Endodermal cell (in vitro differentiated cells): ENCODE data around the gene NUDT13. TPM values are rescaled to one million over a fixed set of nuclear protein-coding genes. Genes with fewer than 3 reads are reported as not detected.
A peak's percentile ranks its signal among the peaks of the same experiment; 100 is the strongest.

Experiments used
- DNase-seq: peaks from one replicate; pipeline ENCODE4 v3.0.0-alpha.2; 2017
- H3K27ac ChIP-seq: 2 replicates; pipeline ENCODE4 v1.5.1; 2013; ENCODE audit warnings: mild to moderate bottlenecking, low read depth, low read length, moderate library complexity
- H3K27me3 ChIP-seq: 2 replicates; pipeline ENCODE4 v1.6.1; 2013; ENCODE audit warnings: mild to moderate bottlenecking, low read length, moderate library complexity; ENCODE audit not compliant: insufficient read depth, control insufficient read depth, poor library complexity, severe bottlenecking
- H3K36me3 ChIP-seq: 2 replicates; pipeline ENCODE4 v1.7.0; 2013; ENCODE audit warnings: mild to moderate bottlenecking, low read length, moderate library complexity; ENCODE audit not compliant: control insufficient read depth, insufficient read depth
- H3K4me1 ChIP-seq: one replicate; pipeline ENCODE4 v1.7.0; 2013; ENCODE audit warnings: low read length; ENCODE audit not compliant: control insufficient read depth, insufficient read depth
- H3K4me3 ChIP-seq: 2 replicates; pipeline ENCODE4 v1.5.1; 2013; ENCODE audit warnings: mild to moderate bottlenecking, low read length, moderate library complexity
- H3K9ac ChIP-seq: 2 replicates; pipeline ENCODE4 v1.6.1; 2013; ENCODE audit warnings: mild to moderate bottlenecking, low read length, moderate library complexity; ENCODE audit not compliant: poor library complexity, severe bottlenecking; ENCODE audit errors: extremely low read depth
- H3K9me3 ChIP-seq: 2 replicates; pipeline ENCODE4 v1.6.1; 2013; ENCODE audit warnings: mild to moderate bottlenecking, low read length, moderate library complexity; ENCODE audit not compliant: control insufficient read depth
- H3K27ac Mint-ChIP-seq: 2 replicates; pipeline ENCODE4 v1.8.0; 2020; ENCODE audit warnings: mixed read lengths
- H3K27me3 Mint-ChIP-seq: 2 replicates; pipeline ENCODE4 v1.8.0; 2021; ENCODE audit warnings: mild to moderate bottlenecking, mixed read lengths; ENCODE audit not compliant: insufficient read depth
- H3K36me3 Mint-ChIP-seq: 2 replicates; pipeline ENCODE4 v1.8.0; 2020; ENCODE audit warnings: low read depth, mixed read lengths
- H3K4me1 Mint-ChIP-seq: 2 replicates; pipeline ENCODE4 v1.8.0; 2020; ENCODE audit warnings: mixed read lengths
- H3K4me3 Mint-ChIP-seq: 2 replicates; pipeline ENCODE4 v1.8.0; 2020; ENCODE audit warnings: mild to moderate bottlenecking, moderate library complexity, mixed read lengths
- H3K9me3 Mint-ChIP-seq: 2 replicates; pipeline ENCODE4 v1.8.0; 2020; ENCODE audit warnings: mild to moderate bottlenecking, mixed read lengths
- CTCF ChIP-seq: fragments of 200-600 bp; sonication (generic); conservative IDR thresholded peaks from 2 replicates; pipeline ENCODE4 v1.5.0; 2021; ENCODE audit warnings: antibody characterized with exemption, mild to moderate bottlenecking
- WGBS, 2 experiments: methylation state at CpG; one replicate each; pipeline versions ENCODE4 v1.1.5 to v1.1.7; 2013; ENCODE audit warnings: missing lambda C conversion rate in 2 of 2, mixed read lengths in 1 of 2; ENCODE audit not compliant: insufficient coverage in 1 of 2, insufficient read length in 1 of 2; 5-methylcytosine and 5-hydroxymethylcytosine counted together
- total RNA-seq, 2 donors: library from RNA; stranded (reverse); fragmentation: NEBNext Ultra II Directional in 1 of 2; extraction: Animal tissue kit (Norgen Biotek cat#: 25700) in 1 of 2; gene quantifications; 2 replicates in 1 of 2; 3 replicates in 1 of 2; pipeline ENCODE4 v1.2.1, GENCODE V29; 2021

The NUDT13 gene
- total RNA-seq, 2 donors from 2014 or later: 3.3 to 3.9 TPM

- H3K4me1 ChIP-seq: no peaks in the 10 kb centered on the region
- H3K9me3 ChIP-seq: no peaks in the 10 kb centered on the region
- Mint-ChIP-seq H3K36me3 (no peaks in the 10 kb centered on the region), H3K4me3 (peak overlapping the region; percentile 95), H3K4me1 (peaks cover 15% of the 10 kb centered on the region), H3K9me3 (no peaks in the 10 kb centered on the region), H3K27ac (peak overlapping the region; percentile 87), H3K27me3 (no peaks in the 10 kb centered on the region)
- WGBS, 2 experiments: 0% methylated on average over 8 to 12 of the region's 14 CpGs
- peak overlapping the region; percentile 98 for H3K4me3 ChIP-seq
- peak overlapping the region; percentile 92 for H3K9ac ChIP-seq
- H3K36me3 ChIP-seq: no peaks in the 10 kb centered on the region
- peak; percentile 66 for DNase-seq
- no peaks in the 10 kb centered on the region for H3K27me3 ChIP-seq
- H3K27ac ChIP-seq: peak overlapping the region; percentile 63
- no peak for TF ChIP-seq CTCF
Observed at GRCh38 chr10:73095481-73096021, 14.7 kb upstream of the NUDT13 start.

- peak; percentile 88 for DNase-seq
- H3K9me3 Mint-ChIP-seq: no peaks in the 10 kb centered on the region
- peak overlapping the region; percentile 87 for H3K27ac Mint-ChIP-seq
- H3K9me3 ChIP-seq: no peaks in the 10 kb centered on the region
- H3K4me3 ChIP-seq: peak overlapping the region; percentile 98
- no peaks in the 10 kb centered on the region for H3K27me3 Mint-ChIP-seq
- TF ChIP-seq CTCF: no peak
- peak overlapping the region; percentile 95 for H3K4me3 Mint-ChIP-seq
- H3K27ac ChIP-seq: peak overlapping the region; percentile 81
- H3K36me3 Mint-ChIP-seq: no peaks in the 10 kb centered on the region
- H3K4me1 ChIP-seq: no peaks in the 10 kb centered on the region
- whole genome bisulfite sequencing, 2 experiments: 0% methylated on average over 24 to 29 of the region's 29 CpGs
- peaks cover 15% of the 10 kb centered on the region for H3K4me1 Mint-ChIP-seq
- no peaks in the 10 kb centered on the region for H3K27me3 ChIP-seq
- peak overlapping the region; percentile 92 for H3K9ac ChIP-seq
- no peaks in the 10 kb centered on the region for H3K36me3 ChIP-seq
Observed at GRCh38 chr10:73096041-73096448, 14.2 kb upstream of the NUDT13 start.

- peak within 1 kb of the TSS; percentile 92 for H3K9ac ChIP-seq
- peak within 1 kb of the TSS; percentile 95 for H3K4me3 Mint-ChIP-seq
- peak; percentile 76 for TF ChIP-seq CTCF
- 1% methylated on average over 18 to 75 of the region's 75 CpGs for WGBS, 2 experiments
- peak within 1 kb of the TSS; percentile 98 for H3K4me3 ChIP-seq
- peak within 1 kb of the TSS; percentile 81 for H3K27ac ChIP-seq
- H3K4me1 ChIP-seq: no peaks in the 10 kb centered on the region
- H3K4me1 Mint-ChIP-seq: peaks cover 15% of the 10 kb centered on the region
- H3K27ac Mint-ChIP-seq: peak within 1 kb of the TSS; percentile 87
- no peaks in the 10 kb centered on the region for H3K36me3 Mint-ChIP-seq
- H3K27me3 Mint-ChIP-seq: no peaks in the 10 kb centered on the region
- H3K36me3 ChIP-seq: no peaks in the 10 kb centered on the region
- H3K27me3 ChIP-seq: no peaks in the 10 kb centered on the region
- H3K9me3 ChIP-seq: no peaks in the 10 kb centered on the region
- no peaks in the 10 kb centered on the region for H3K9me3 Mint-ChIP-seq
- peak; percentile 98 for DNase-seq
Observed at GRCh38 chr10:73096449-73097304, 13.6 kb upstream of the NUDT13 start, which contains the start of gene P4HA1. Gene P4HA1 (minus strand): TSS chr10:73096866. CDS start chr10:73074883, 21,983 bp downstream.
